Superior temporal gyrus (tissue), 1 donor: Measurements from ENCODE around the gene TMEM131L.
"Not testable (repeated sequence)": the region's sequence is repeated elsewhere in the genome, so short reads cannot be mapped to it uniquely, and the experiment has no call there.

Experiments used
- DNase-seq: peaks from one replicate; pipeline ENCODE4 v3.0.0-alpha.2; 2016; ENCODE audit errors: extremely low spot score

The TMEM131L gene

GRCh38 chr4:153541456-153542096 is 75.4 kb downstream of the TMEM131L start:
- DNase-seq = no peak

GRCh38 chr4:153542131-153542530 is 76.0 kb downstream of the TMEM131L start:
- no peak for DNase-seq

GRCh38 chr4:153542834-153543233 is 76.7 kb downstream of the TMEM131L start:
- no peak for DNase-seq

- DNase-seq = no peak
Observed at GRCh38 chr4:153543351-153543750, 77.2 kb downstream of the TMEM131L start.

- no peak for DNase-seq
Observed at GRCh38 chr4:153545822-153546221, 79.7 kb downstream of the TMEM131L start.

- DNase-seq = no peak
Observed at GRCh38 chr4:153546280-153546679, 80.1 kb downstream of the TMEM131L start.

- no peak for DNase-seq
Observed at GRCh38 chr4:153547520-153547919, 81.4 kb downstream of the TMEM131L start.

GRCh38 chr4:153548907-153549306 is 82.7 kb downstream of the TMEM131L start:
- not testable (repeated sequence) for DNase-seq

GRCh38 chr4:153549405-153549804 is 83.2 kb downstream of the TMEM131L start:
- DNase-seq = no peak

GRCh38 chr4:153553155-153553818 is 87.1 kb downstream of the TMEM131L start:
- DNase-seq = peak; percentile 44

GRCh38 chr4:153553819-153554170 is 87.6 kb downstream of the TMEM131L start:
- peak; percentile 50 for DNase-seq

GRCh38 chr4:153555730-153556434 is 89.7 kb downstream of the TMEM131L start:
- DNase-seq = no peak

GRCh38 chr4:153556435-153556815 is 90.3 kb downstream of the TMEM131L start:
- no peak for DNase-seq

GRCh38 chr4:153560908-153561307 is 94.7 kb downstream of the TMEM131L start:
- no peak for DNase-seq

GRCh38 chr4:153564630-153565525 is 98.7 kb downstream of the TMEM131L start:
- DNase-seq = peak; percentile 88

GRCh38 chr4:153566631-153567150 is 100.5 kb downstream of the TMEM131L start:
- DNase-seq = no peak

- not testable (repeated sequence) for DNase-seq
Observed at GRCh38 chr4:153567660-153568059, 101.5 kb downstream of the TMEM131L start.

GRCh38 chr4:153570228-153570973 is 104.2 kb downstream of the TMEM131L start:
- no peak for DNase-seq

GRCh38 chr4:153571006-153571545 is 104.9 kb downstream of the TMEM131L start:
- no peak for DNase-seq

- no peak for DNase-seq
Observed at GRCh38 chr4:153572609-153573008, 106.4 kb downstream of the TMEM131L start.

- no peak for DNase-seq
Observed at GRCh38 chr4:153573221-153573620, 107.1 kb downstream of the TMEM131L start.
